Measurements from ENCODE around the gene TMEM138. TPM values are rescaled to one million over a fixed set of nuclear protein-coding genes. Genes with fewer than 3 reads are reported as not detected.

Gene TMEM138
- total and polyA plus RNA-seq, 2 of the 13 experiments (the other 11 are each of a cell fraction or from before 2014, with no cell fraction given), result 43.5 to 61.0 TPM

DNA sequence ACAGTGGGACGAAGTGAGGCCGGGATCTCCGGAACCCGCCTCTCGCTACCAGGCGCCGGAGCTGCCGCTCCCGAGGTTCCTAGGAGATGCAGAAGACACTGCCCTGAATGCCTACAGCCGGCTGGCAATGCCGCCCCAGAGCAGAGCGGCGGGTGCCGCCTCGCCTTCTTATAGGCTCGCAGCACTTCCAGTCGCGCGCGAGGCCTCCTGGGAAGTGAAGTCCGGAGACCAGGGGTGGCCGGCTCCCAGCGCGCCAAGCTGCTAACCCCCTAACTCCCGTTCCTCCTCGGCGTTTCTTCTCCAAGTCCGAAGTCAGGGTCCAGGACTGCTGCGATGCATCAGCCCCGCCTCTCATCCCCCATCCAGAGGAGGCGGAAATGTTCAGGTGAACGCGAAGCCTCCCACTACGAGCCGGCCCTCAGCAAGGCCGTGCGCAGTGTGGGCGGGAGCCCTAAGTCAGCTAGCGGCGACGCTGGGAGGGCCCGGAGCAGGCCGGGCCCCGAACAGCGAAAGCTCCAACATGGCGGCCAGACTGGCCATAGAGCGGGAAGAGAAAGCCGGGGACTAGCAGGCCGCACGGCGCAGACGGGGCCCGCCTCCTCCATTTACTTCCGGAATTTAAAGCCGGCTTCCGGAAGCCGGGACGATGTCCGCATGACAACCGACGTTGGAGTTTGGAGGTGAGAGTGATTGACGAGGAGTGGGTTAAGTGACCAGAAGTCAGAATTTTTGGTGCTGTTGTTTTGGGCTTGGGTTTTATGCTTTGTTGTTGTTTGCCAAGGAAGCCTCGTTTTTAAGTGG lies at the start of gene TMEM138, which contains the start of gene CYB561A3 (continued):
- TF ChIP-seq KLF16 (CRISPR knock-in tag; IDR thresholded peaks at IDR 0.05) (peak in 1 of 2 experiments; percentile 75; a peak in 2 of 4 replicates), FIP1L1 (IDR thresholded peaks at IDR 0.05; ENCODE audit: borderline replicate concordance, insufficient read depth, low read depth, low read length) (no peak), KDM4B (CRISPR knock-in tag; IDR thresholded peaks at IDR 0.05) (no peak), YEATS4 (CRISPR knock-in tag; IDR thresholded peaks at IDR 0.05; ENCODE audit: borderline replicate concordance) (peak; percentile 96), ZNF256 (CRISPR knock-in tag; conservative IDR thresholded peaks at IDR 0.05) (peak; percentile 65; the same call in 1 of the 2 replicates), RAD51 (IDR thresholded peaks at IDR 0.05; ENCODE audit: borderline replicate concordance) (no peak), ZNF557 (CRISPR knock-in tag; IDR thresholded peaks at IDR 0.05) (0 out of 2 replicates have a peak, but pooled peaks have one; percentile 44), MZF1 (CRISPR knock-in tag; IDR thresholded peaks at IDR 0.05; ENCODE audit: borderline replicate concordance) (no peak), RCOR2 (CRISPR knock-in tag; IDR thresholded peaks at IDR 0.05) (no peak), PHF8 (CRISPR knock-in tag; IDR thresholded peaks at IDR 0.05) (peak; percentile 98)
- TF ChIP-seq, protein P1, sequence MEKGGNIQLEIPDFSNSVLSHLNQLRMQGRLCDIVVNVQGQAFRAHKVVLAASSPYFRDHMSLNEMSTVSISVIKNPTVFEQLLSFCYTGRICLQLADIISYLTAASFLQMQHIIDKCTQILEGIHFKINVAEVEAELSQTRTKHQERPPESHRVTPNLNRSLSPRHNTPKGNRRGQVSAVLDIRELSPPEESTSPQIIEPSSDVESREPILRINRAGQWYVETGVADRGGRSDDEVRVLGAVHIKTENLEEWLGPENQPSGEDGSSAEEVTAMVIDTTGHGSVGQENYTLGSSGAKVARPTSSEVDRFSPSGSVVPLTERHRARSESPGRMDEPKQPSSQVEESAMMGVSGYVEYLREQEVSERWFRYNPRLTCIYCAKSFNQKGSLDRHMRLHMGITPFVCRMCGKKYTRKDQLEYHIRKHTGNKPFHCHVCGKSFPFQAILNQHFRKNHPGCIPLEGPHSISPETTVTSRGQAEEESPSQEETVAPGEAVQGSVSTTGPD (CRISPR knock-in tag; IDR thresholded peaks at IDR 0.05), result no peak
- TF ChIP-seq, protein P2, sequence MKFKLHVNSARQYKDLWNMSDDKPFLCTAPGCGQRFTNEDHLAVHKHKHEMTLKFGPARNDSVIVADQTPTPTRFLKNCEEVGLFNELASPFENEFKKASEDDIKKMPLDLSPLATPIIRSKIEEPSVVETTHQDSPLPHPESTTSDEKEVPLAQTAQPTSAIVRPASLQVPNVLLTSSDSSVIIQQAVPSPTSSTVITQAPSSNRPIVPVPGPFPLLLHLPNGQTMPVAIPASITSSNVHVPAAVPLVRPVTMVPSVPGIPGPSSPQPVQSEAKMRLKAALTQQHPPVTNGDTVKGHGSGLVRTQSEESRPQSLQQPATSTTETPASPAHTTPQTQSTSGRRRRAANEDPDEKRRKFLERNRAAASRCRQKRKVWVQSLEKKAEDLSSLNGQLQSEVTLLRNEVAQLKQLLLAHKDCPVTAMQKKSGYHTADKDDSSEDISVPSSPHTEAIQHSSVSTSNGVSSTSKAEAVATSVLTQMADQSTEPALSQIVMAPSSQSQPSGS (CRISPR knock-in tag; IDR thresholded peaks at IDR 0.05), result peak; percentile 21; the same call in 1 of the 2 replicates
- TF ChIP-seq, protein P3, sequence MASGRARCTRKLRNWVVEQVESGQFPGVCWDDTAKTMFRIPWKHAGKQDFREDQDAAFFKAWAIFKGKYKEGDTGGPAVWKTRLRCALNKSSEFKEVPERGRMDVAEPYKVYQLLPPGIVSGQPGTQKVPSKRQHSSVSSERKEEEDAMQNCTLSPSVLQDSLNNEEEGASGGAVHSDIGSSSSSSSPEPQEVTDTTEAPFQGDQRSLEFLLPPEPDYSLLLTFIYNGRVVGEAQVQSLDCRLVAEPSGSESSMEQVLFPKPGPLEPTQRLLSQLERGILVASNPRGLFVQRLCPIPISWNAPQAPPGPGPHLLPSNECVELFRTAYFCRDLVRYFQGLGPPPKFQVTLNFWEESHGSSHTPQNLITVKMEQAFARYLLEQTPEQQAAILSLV (CRISPR knock-in tag; IDR thresholded peaks at IDR 0.05; ENCODE audit: borderline replicate concordance), result 0 out of 2 replicates have a peak, but pooled peaks have one; percentile 61
- TF ChIP-seq, protein P4, sequence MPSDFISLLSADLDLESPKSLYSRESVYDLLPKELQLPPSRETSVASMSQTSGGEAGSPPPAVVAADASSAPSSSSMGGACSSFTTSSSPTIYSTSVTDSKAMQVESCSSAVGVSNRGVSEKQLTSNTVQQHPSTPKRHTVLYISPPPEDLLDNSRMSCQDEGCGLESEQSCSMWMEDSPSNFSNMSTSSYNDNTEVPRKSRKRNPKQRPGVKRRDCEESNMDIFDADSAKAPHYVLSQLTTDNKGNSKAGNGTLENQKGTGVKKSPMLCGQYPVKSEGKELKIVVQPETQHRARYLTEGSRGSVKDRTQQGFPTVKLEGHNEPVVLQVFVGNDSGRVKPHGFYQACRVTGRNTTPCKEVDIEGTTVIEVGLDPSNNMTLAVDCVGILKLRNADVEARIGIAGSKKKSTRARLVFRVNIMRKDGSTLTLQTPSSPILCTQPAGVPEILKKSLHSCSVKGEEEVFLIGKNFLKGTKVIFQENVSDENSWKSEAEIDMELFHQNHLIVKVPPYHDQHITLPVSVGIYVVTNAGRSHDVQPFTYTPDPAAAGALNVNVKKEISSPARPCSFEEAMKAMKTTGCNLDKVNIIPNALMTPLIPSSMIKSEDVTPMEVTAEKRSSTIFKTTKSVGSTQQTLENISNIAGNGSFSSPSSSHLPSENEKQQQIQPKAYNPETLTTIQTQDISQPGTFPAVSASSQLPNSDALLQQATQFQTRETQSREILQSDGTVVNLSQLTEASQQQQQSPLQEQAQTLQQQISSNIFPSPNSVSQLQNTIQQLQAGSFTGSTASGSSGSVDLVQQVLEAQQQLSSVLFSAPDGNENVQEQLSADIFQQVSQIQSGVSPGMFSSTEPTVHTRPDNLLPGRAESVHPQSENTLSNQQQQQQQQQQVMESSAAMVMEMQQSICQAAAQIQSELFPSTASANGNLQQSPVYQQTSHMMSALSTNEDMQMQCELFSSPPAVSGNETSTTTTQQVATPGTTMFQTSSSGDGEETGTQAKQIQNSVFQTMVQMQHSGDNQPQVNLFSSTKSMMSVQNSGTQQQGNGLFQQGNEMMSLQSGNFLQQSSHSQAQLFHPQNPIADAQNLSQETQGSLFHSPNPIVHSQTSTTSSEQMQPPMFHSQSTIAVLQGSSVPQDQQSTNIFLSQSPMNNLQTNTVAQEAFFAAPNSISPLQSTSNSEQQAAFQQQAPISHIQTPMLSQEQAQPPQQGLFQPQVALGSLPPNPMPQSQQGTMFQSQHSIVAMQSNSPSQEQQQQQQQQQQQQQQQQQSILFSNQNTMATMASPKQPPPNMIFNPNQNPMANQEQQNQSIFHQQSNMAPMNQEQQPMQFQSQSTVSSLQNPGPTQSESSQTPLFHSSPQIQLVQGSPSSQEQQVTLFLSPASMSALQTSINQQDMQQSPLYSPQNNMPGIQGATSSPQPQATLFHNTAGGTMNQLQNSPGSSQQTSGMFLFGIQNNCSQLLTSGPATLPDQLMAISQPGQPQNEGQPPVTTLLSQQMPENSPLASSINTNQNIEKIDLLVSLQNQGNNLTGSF (CRISPR knock-in tag; IDR thresholded peaks at IDR 0.05), result 0 out of 2 replicates have a peak, but pooled peaks have one; percentile 23
- TF ChIP-seq, protein P5, sequence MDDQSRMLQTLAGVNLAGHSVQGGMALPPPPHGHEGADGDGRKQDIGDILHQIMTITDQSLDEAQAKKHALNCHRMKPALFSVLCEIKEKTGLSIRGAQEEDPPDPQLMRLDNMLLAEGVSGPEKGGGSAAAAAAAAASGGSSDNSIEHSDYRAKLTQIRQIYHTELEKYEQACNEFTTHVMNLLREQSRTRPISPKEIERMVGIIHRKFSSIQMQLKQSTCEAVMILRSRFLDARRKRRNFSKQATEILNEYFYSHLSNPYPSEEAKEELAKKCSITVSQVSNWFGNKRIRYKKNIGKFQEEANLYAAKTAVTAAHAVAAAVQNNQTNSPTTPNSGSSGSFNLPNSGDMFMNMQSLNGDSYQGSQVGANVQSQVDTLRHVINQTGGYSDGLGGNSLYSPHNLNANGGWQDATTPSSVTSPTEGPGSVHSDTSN (CRISPR knock-in tag; IDR thresholded peaks at IDR 0.05; ENCODE audit: borderline replicate concordance), result no peak
